Measurements from ENCODE around the gene RPE.
A peak's percentile ranks its signal among the peaks of the same experiment; 100 is the strongest.

RPE gene

DNA sequence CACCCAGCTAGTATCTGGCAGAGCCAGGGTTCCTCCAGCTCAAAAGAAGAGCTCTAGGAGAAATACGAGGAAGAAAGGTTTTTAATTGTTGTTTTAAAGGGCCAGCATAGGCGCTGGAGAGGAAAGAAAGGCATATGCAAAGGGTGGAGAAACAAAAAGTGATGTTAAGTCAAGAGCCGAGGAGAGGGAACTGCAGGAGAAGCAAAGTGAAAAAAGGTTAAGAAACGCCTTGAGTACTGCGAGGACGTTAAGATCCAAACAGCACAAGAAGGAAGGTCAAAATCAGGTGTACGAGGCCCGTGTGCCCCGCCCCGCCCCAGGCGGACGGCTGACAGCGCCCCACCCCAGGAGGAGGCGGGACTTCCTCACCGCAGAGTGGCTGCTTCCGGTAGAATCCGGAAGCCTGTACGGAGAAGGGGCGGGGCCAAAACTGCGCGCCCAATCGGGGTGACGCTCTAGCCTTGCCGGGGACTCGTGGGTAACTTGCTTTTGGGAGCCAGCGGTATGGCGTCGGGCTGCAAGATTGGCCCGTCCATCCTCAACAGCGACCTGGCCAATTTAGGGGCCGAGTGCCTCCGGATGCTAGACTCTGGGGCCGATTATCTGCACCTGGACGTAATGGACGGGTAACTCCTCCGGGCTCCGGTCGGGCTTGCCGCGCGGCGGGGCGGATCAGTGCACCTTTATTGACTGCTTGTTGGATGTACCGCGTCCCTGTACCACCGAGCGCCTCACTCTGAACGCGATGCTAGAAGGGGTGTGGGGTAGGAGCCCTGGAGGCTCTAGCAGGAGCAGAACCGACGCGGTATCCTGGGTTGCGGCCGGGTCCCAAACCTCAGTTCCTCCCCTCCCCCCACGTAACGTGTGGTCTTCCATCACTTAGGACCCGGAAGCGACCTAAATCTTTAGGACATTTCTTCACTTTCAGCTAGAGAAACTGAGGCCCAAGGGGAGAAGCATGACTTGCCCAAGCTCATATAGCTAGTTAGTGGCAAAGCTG, at the start of gene RPE:
RPE (plus strand) TSS at position 481 of the 1,000 bp plus-strand sequence; CDS start at position 505, 24 bp downstream.
- peak; percentile 99 for DNase-seq

GRCh38 chr2:209956271-209956670, 46.2 kb upstream of the RPE start:
- no peak for DNase-seq

DNA sequence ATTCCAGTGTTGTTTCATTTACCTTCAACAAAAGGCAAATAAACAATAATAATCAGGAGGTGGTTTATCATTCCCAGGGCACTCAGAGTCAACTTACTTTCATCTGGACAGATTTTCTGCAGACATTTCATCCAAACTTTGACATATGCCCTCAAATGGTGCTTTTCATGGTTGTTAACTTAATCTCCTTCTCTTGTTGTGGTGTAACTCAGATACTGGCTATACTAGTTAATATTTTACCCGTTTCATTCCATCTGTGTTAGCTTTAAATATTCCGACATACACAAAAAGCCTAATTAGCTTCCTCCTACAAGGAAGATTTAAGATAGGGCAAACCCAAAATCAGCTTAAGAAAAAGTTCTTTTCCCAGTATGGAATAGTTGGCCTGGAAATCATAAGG, 44.4 kb upstream of the RPE start:
- no peak for DNase-seq

DNA sequence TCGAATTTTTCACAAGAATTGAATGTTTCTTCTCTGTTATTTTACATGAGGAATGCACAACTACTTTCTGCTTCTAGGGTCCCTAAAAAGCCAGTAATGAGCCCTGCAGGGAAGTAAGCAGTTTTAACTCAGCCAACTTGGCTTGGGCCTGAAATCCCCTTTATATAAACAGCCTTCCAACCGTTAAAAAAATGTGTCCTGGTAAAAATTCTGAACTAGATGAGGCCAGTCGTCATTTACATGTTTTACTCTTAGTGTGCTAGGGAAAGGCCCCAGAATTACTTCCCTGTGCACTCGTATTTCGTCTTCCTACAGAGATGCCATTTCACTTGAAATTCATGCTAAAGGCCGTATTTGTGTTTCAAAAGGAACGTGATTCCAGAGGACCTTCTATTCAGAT, 42.4 kb upstream of the RPE start:
- DNase-seq: no peak

DNA sequence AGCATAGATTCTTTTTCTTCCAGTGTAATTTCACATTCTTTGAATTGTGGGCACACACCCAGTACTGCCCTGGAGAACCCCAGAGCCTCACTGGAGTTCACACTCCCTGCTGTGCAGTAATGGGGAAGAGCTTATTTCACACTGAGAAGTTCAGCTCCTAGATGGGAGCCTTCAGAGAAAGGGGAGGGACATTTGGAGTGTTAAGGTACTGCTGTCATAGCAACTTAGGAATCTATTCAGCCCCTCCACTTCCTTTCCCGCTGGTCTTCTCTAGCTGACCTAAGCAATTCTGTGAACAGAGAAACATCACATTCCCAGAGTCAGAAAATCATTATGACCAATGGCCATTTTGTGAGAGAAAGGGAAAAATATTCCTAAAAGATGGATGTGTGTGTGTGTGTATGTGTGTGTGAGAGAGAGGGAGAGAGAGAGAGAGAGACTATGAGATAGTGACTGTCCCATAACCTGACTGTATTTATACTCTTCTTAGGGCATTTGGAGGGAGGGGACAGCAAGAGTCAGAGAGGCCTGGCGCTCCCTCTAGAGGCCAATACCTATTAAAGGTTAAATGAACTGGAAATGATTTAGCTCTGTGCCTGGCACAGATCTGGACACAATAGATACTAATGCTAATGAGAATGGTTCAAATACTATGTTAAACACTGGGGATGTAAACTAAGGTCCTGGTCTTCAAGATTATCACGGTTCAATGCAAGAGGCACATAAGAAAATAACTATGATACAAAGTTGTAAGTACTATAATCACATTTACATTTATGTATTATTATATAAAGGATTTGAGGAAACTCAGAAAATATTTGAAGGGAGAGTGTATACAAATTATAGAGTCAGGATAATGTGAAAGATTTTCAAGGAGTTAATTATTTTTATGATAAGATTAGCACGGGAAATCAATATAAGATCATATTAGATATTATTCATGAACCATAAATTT, 41.5 kb upstream of the RPE start:
- DNase-seq: peak; percentile 37

DNA sequence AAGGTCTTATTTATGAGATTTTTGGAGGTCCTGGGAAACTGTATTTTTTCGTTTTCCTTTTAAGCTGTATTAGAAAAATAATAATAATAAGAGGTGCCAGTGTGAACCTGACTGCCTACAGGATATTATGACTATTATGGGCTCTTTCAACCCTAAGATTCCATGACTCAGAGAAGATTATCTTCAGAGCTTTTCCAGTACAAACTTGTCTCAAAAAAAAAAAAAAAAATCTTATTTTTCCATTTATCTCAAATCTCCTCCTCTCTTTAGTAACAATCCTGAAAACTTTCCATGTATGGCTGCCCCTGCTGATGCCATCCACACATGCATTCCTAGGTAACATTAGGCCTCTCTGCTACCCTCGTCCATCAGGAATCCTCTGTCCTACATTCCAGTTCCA, 36.7 kb upstream of the RPE start:
- no peak for DNase-seq

- DNase-seq: no peak
Measured at GRCh38 chr2:209969692-209970091, 32.7 kb upstream of the RPE start.

DNA sequence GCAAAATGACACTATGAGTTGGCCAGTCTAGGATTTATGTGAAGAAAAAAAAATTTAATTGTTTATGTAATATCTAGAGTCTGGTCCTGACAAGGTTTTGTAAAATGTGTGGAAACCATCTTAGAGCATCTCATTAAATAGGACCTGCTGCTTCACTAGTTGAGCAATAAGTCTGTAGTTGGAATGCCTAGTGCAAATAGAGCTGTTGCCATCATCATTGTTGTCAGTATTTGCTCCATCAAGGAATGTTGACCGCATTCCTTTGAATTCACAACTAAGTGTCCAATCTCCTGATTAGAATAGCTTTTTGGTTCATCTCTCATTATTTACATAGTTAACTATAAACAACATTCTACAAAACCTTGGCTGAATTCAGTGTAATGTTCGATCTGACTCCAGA, 32.2 kb upstream of the RPE start:
- DNase-seq: no peak

DNA sequence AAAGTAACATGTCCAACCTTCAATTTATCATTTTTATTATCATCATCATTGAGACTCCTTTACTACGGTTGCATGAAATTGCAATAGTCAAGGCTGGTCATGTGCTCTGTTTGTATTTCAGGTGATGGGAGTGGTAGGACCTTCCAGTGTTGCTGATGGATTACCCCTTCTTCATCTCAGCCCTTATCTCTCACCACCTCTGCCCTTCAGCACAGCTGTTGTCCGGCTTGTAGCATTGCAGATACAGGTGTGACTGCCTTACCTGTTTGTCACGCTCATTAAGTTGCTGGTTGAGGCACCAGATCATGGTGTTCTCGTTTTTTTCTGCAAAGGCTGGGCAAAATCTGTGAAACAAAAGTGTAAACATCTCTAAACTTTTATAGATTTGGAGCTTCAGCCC, 31.7 kb upstream of the RPE start:
- no peak for DNase-seq

- DNase-seq: no peak
Measured at GRCh38 chr2:209973328-209973727, 29.1 kb upstream of the RPE start.

GRCh38 chr2:209974576-209974975, 27.9 kb upstream of the RPE start:
- no peak for DNase-seq

GRCh38 chr2:209976698-209977385, 25.6 kb upstream of the RPE start:
- DNase-seq: no peak

GRCh38 chr2:209977386-209978239, 24.8 kb upstream of the RPE start:
- DNase-seq: no peak

DNA sequence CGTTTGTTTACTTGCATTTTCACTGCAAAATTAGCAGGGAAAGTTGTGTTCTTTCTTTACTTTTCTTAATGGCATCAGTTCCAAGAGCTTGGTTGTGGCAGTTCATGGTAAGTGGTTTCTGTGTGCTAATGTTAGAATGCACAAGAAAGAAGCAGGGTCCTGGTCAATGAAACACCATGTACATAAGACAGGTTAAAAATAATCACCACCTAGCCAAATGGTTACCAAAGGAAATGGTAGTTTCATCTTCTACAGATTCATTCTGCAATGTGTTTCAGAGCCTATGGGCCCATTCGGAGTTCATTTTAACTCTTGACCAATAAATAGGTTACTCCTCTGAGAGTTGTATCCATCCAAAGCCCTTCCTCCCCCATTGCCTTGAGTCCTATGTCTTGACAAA, 18.1 kb upstream of the RPE start:
- DNase-seq: no peak

DNA sequence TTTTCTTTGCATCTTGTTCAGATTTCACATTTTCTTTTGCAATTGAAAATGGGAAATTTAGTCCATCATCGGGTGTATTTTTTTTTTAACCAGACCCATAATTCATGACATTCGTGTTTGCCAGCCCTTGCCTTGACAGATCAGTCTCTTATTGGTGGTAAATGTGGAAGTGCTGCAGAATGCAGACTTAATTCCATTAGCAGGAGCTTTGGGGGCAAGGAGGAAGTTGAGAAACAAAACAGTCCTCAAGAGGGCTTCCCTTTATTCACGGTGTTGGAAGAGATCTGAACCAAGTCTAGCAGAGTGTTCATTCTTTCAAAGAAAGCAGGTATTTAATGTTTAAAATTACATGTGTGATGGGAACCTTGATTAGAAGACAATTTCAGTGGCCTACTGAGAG, 16.6 kb upstream of the RPE start:
- DNase-seq: no peak

DNA sequence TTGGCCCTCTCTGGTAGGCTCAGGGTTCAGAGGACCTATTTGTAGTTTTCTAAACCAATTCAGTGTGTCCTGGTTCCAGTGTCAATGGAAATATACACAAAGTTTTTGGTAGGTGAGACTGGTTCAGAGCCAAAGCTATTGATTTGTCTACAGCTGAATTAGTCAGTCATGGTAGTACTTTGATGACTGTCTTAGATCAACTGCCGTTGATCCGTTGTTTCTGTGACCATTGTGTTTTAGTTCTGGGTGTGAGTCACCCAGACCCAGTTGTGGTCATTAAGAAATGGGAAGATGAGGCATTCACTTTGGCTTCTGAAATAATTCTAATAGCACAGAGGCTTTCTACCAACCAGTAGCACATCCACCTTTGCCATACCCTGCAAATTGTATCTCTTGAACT, 16.0 kb upstream of the RPE start:
- no peak for DNase-seq

- no peak for DNase-seq
Measured at GRCh38 chr2:209988010-209988409, 14.4 kb upstream of the RPE start.

DNA sequence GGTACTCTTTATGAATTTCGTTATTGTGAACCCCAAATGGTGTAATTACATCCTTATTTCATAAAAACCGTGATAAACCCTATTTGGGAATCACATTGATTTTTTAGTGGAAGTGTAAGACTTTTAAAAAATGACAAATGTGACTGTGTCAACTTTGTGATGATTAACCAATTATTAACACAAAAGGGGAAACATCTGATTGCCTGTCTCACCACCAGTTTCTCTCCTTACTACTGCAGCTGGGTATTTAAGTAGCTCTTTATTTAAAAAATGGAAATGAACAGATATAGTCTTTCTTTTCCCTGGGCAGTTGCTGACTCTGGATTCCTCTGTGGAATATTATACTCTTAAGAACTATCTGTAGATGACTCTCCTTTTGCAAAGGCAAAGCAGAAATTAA, 11.6 kb upstream of the RPE start:
- no peak for DNase-seq

- DNase-seq: no peak
Measured at GRCh38 chr2:209993968-209994367, 8.5 kb upstream of the RPE start.

- DNase-seq: no peak
Measured at GRCh38 chr2:209998596-209998995, 3.8 kb upstream of the RPE start.

- no peak for DNase-seq
Measured at GRCh38 chr2:210000464-210001324, 1.7 kb upstream of the RPE start.

Data from CD4-positive, alpha-beta T cell treated with Interleukin-6 for 4 hours (primary cell).